IPS-NIHi7 (cell line): ENCODE results near the gene SLC16A12.
"Not testable (repeated sequence)": the region's sequence is repeated elsewhere in the genome, so short reads cannot be mapped to it uniquely, and the experiment has no call there.

Experiments used
- DNase-seq: peaks from one replicate; pipeline ENCODE4 v3.0.0; 2012; ENCODE audit warnings: mixed read lengths; ENCODE audit errors: extremely low spot score

The SLC16A12 gene

GRCh38 chr10:89391907-89392756 lies 143.3 kb downstream of the SLC16A12 start, which contains the start of gene IFIT1:
TSS of gene IFIT1 (plus strand) at chr10:89392623. CDS start at chr10:89392713, 90 bp downstream.
- DNase-seq: peak; percentile 73

GRCh38 chr10:89391226-89391576 lies 144.2 kb downstream of the SLC16A12 start:
- DNase-seq: not testable (repeated sequence)

DNA sequence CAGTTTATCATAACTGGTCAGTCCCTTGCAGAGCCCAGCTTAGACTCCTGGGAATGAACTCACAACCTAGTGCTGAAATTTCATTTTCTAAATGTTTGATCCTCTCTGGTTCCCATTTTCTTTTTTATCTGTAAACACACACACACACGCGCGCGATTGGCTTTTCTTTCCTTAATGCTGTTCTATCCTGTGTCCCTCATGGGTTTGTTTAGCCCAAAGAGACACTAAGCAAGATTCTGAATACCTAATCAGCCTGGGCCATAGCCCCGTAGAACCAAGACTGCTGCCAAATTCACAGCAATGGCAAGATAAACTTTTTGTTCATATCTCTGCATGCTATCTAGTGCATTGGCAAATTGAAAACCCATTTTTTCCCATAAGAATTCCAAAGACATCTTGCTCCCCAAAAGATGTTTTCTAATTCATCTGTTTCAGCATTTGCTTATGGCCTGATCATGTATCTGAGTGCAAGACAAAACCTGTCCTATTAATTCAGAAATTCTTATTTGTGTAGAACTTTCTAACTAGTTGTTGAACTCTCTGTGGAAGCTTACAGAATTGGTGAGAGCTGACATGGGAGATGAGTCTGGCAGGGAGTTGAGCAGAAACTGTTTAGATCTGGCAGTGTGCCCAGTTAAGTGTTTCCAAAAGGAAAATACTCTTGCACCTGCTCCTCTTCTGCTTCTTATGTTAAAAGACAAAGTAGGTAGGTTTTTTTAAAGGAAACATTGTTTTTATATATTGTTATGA lies 144.7 kb downstream of the SLC16A12 start:
- DNase-seq: no peak

DNA sequence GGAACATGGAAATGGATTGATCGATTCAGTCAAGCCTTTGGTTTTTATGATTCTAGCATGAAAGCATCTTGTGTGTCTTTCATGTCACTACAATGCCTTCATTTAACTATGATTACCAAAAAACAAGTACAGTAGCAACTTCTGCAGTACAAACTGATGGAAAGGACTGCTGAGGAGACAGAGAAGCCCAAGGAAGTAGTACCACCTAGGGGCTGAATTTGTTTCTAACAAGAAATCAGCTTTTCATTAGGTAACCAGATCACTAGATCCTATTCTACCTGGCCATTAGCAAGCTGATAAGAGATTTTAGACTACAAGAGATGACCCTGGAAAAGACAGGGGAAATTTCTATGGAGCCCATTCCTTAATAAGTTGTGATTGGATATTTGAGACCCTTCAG lies 146.1 kb downstream of the SLC16A12 start:
- DNase-seq: peak; percentile 44

DNA sequence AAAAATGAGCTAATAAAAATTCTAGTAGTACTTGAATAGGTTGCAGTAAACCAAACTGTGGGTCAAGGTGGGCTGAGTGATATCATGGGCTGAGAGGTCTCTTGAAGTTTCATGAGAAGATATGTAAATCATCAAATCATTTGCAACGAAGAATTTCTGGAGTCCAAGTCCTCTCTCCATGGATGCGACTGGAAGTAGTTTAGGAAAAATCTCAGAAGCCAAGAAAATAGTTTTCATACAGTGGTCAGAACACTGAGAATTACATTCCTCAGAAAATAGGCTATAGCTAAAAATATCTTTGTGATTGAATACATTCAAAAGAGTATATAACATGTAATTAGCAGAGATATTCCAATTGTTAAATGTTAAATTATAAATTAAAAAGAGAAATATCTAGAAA lies 146.6 kb downstream of the SLC16A12 start:
- no peak for DNase-seq

DNA sequence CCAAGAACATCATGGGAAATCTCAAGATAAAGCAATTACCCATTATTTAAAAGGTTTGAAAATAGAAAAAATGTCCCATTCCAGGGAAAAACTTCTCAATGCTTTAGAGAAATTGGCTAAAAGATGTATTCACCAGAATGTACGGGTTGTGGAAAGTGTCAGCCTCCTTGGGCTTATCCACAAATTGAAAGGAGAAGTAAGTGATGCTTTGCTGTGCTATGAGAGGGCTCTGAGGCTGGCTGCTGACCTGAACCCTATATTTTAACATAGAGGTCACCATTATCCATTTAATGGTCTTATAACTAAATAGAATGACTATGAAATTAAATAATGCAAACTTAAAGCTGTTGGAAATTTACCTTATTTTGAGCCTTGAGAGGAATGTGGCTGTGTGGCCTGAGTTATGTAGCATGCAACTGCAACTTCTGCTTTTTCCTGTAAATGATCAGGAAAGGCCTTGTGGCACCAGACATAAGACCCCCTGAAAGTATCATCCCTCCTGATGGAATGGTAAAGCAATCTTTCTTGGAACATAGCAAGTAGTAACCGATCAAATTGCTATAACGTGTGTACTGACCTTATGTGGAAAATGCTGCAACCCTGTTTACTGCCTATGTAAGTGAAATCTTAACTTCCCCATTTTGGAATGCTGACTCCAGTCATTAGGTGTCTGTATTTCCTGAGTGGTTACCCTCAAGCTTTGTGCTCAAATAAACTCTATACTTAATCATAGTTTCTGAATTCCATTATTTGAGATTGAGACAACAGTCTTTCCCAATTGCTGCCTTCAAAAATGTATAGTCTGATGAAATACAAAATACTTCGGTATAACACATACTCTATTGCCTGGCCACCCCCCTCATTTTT lies 150.7 kb downstream of the SLC16A12 start:
- no peak for DNase-seq

DNA sequence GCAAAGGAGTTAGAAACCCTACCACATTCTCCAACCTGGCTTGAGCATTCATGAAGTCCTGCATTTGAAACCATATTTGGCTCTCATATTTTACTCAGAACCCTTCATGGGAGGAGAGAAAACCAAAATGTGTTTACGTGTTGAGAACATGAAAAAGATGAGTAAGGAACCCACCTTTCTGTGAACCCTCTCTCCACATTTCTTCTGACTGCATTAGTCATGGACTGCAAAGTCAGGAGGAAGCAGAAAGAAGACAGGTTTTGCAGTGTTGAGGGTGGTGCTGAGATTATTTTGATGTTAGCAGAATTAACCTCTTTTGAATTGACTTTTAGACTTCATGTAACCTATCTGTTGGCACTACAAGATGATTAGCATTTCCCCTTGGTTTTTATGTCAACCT lies 152.6 kb downstream of the SLC16A12 start:
- no peak for DNase-seq
